Retinal pigment epithelial cell (primary cell): Measurements from ENCODE around the gene GLS.
"Not testable (repeated sequence)": the region's sequence is repeated elsewhere in the genome, so short reads cannot be mapped to it uniquely, and the experiment has no call there.

Experiments used
- DNase-seq: peaks from one replicate; pipeline ENCODE4 v3.0.0-alpha.2; 2010; ENCODE audit warnings: low read depth
- H3K4me3 ChIP-seq: 2 replicates; pipeline ENCODE4 v1.5.1; 2011; ENCODE audit warnings: mild to moderate bottlenecking, low read length, control low read depth, moderate library complexity
- TF ChIP-seq, protein P1 (sequence below): conservative IDR thresholded peaks from 2 replicates; pipeline ENCODE4 v1.5.1; 2011; ENCODE audit warnings: low read depth, low read length, control low read depth, inconsistent platforms

GLS gene

DNA sequence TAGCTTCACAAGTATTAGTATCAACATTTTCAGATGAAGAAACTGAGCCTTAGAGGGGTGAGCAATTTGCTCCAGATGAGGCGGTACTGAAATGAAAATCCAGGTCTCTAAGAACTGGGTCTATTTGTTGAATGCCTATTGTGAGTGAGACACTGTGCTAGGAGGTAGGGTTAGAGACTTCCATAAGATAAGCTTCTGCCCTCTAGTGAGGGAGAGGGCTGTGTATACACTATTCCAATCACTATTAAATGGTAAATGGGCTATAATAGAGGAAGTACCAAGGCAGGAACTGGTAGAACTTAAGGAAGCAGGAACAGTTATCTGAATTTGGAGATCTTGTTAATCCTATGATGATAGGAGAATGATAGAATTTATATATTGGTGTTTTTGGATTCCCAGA, 23.6 kb upstream of the GLS start:
- TF ChIP-seq, protein P1, sequence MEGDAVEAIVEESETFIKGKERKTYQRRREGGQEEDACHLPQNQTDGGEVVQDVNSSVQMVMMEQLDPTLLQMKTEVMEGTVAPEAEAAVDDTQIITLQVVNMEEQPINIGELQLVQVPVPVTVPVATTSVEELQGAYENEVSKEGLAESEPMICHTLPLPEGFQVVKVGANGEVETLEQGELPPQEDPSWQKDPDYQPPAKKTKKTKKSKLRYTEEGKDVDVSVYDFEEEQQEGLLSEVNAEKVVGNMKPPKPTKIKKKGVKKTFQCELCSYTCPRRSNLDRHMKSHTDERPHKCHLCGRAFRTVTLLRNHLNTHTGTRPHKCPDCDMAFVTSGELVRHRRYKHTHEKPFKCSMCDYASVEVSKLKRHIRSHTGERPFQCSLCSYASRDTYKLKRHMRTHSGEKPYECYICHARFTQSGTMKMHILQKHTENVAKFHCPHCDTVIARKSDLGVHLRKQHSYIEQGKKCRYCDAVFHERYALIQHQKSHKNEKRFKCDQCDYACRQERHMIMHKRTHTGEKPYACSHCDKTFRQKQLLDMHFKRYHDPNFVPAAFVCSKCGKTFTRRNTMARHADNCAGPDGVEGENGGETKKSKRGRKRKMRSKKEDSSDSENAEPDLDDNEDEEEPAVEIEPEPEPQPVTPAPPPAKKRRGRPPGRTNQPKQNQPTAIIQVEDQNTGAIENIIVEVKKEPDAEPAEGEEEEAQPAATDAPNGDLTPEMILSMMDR = no peak
- DNase-seq = no peak
- no peak overlapping the region for H3K4me3 ChIP-seq

GRCh38 chr2:190858817-190859216, 21.8 kb upstream of the GLS start:
- TF ChIP-seq, protein P1 = no peak
- H3K4me3 ChIP-seq = no peak overlapping the region
- DNase-seq = no peak

DNA sequence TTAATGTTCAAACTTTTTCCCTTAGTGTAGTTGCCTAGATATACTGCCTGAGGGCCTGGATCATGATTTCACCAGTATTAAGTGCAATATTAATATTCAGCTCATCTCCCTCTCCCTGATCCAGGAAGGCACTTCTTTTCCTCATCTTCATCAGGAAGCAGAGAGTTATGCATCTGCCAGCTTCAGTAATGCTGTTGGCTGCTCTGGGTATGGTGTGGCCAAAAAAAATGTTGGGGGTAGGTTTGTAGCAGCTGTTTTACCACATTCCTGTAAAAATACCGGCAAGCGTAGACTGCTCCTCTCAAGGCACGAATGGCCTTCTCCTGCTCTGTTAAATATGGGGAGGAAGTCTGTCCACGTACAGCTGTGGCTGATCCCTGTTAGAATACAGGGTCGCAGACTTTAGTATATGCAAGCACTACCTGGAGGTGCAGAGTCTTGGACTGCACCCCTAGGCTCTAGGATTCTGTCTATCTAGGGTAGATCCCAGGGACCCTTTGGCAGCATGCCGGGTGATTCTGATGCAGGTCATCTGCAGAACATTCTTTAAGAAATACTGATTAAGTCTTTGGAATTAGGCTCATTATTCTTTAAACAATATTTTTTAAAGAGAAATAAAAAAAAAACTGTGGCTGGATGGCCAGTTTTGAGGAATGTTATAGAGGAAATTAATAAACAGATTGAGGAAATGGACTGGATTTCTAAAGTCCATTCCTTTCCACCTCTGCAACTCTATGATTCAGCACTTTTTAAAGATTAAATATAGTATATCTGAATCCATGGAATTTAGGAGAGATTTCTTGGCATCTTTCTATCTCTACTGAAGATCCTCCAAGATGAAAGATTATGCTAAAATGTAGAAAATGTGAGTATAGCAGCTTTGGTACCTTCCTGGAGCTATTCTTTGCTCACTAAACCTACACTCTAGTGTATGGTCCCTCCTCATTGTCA, 21.0 kb upstream of the GLS start:
- DNase-seq = no peak
- TF ChIP-seq, protein P1 = no peak
- no peak overlapping the region for H3K4me3 ChIP-seq

- DNase-seq = no peak
- no peak overlapping the region for H3K4me3 ChIP-seq
- TF ChIP-seq, protein P1 = no peak
Observed at GRCh38 chr2:190860985-190861680, 19.5 kb upstream of the GLS start.

DNA sequence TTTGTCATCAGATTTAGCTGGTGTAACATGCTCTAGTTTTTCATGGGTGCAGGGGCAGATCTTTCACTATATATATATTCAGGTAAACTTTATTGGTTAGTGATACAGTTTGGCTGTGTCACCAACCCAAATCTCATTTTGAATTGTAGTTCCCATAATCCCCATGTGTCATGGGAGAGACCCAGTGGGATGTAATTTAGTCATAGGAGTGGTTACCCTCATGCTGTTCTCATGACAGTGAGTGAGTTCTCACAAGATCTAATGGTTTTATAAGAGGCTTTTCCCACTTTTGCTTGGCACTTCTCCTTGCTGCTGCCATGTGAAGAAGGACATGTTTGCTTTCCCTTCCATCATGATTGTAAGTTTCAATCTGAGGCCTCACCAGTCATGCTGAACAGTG, 18.5 kb upstream of the GLS start:
- DNase-seq, H3K4me3 ChIP-seq: not testable (repeated sequence)

- DNase-seq = no peak
- TF ChIP-seq, protein P1 = no peak
- H3K4me3 ChIP-seq = no peak overlapping the region
Observed at GRCh38 chr2:190862571-190862991, 18.0 kb upstream of the GLS start.

DNA sequence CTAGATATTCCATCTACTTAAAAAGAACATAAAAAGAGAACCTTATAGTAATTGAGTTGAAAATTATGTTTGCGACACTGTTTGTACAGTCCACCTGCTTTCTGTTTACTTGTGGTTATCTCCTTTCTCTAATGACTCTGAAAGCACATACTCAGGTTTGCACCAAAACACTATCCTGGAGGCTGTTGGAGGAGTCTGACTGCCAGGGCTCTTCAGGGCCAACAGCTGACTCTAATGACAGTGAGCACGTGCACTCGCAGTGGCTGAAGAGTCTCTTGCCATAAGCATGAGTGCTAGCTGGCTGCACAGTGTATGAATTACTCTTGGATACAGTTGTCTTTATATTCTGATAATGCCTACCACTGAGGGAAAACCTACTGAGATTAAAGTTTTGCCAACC, 16.7 kb upstream of the GLS start:
- TF ChIP-seq, protein P1 = no peak
- H3K4me3 ChIP-seq = no peak overlapping the region
- no peak for DNase-seq
